ENCODE results near the gene GSG1L. TPM values are rescaled to one million over a fixed set of nuclear protein-coding genes. Genes with fewer than 3 reads are reported as not detected.

The GSG1L gene
- total RNA-seq, 3 donors from 2014 or later, result not detected

GRCh38 chr16:27778926-27779570, 284.5 kb downstream of the GSG1L start:
- Histone ChIP-seq H3K36me3 (no peaks in the 10 kb centered on the region), H3K27ac (no peak overlapping the region), H3K4me3 (no peak overlapping the region), H3K27me3 (no peaks in the 10 kb centered on the region), H3K9me3 (no peaks in the 10 kb centered on the region), H3K4me1 (no peaks in the 10 kb centered on the region)
- TF ChIP-seq POLR2A (IDR thresholded peaks at IDR 0.05), result no peak
- TF ChIP-seq POLR2AphosphoS5 (IDR thresholded peaks at IDR 0.05), result no peak
- TF ChIP-seq CTCF (IDR thresholded peaks at IDR 0.05), result no peak
- intact Hi-C loops (cut with DNase I; ENCODE audit: low total_unique reads), result no loop called here
- DNase-seq (ENCODE audit: low spot score in 2 of 2), result no peak

GRCh38 chr16:27778171-27778925, 285.2 kb downstream of the GSG1L start:
- no peaks in the 10 kb centered on the region for H3K9me3 ChIP-seq
- no peak overlapping the region for H3K27ac ChIP-seq
- no peaks in the 10 kb centered on the region for H3K27me3 ChIP-seq
- TF ChIP-seq POLR2AphosphoS5 (IDR thresholded peaks at IDR 0.05), result no peak
- no peak for TF ChIP-seq POLR2A (IDR thresholded peaks at IDR 0.05)
- TF ChIP-seq CTCF (IDR thresholded peaks at IDR 0.05), result no peak
- H3K4me3 ChIP-seq, result no peak overlapping the region
- DNase-seq (ENCODE audit: low spot score in 2 of 2), result no peak
- no peaks in the 10 kb centered on the region for H3K36me3 ChIP-seq
- intact Hi-C loops (cut with DNase I; ENCODE audit: low total_unique reads), result no loop called here
- no peaks in the 10 kb centered on the region for H3K4me1 ChIP-seq

GRCh38 chr16:27777527-27777926, 286.0 kb downstream of the GSG1L start:
- H3K4me1 ChIP-seq, result no peaks in the 10 kb centered on the region
- intact Hi-C loops (cut with DNase I; ENCODE audit: low total_unique reads), result no loop called here
- DNase-seq (ENCODE audit: low spot score in 2 of 2), result no peak
- no peak overlapping the region for H3K4me3 ChIP-seq
- H3K27me3 ChIP-seq, result no peaks in the 10 kb centered on the region
- H3K9me3 ChIP-seq, result no peaks in the 10 kb centered on the region
- H3K36me3 ChIP-seq, result no peaks in the 10 kb centered on the region
- TF ChIP-seq CTCF (IDR thresholded peaks at IDR 0.05), result no peak
- no peak overlapping the region for H3K27ac ChIP-seq

- no peaks in the 10 kb centered on the region for H3K9me3 ChIP-seq
- TF ChIP-seq POLR2A (IDR thresholded peaks at IDR 0.05) (no peak), POLR2AphosphoS5 (IDR thresholded peaks at IDR 0.05) (no peak), CTCF (IDR thresholded peaks at IDR 0.05) (no peak)
- intact Hi-C loops (cut with DNase I; ENCODE audit: low total_unique reads), result no loop called here
- no peaks in the 10 kb centered on the region for H3K27me3 ChIP-seq
- no peak overlapping the region for H3K4me3 ChIP-seq
- DNase-seq (ENCODE audit: low spot score in 2 of 2), result no peak
- H3K27ac ChIP-seq, result no peak overlapping the region
- H3K36me3 ChIP-seq, result no peaks in the 10 kb centered on the region
- no peaks in the 10 kb centered on the region for H3K4me1 ChIP-seq
Observed at GRCh38 chr16:27776556-27777225, 286.8 kb downstream of the GSG1L start.

GRCh38 chr16:27775254-27775653, 288.3 kb downstream of the GSG1L start:
- TF ChIP-seq POLR2A (IDR thresholded peaks at IDR 0.05) (no peak), POLR2AphosphoS5 (IDR thresholded peaks at IDR 0.05) (no peak), CTCF (IDR thresholded peaks at IDR 0.05) (no peak)
- intact Hi-C loops (cut with DNase I; ENCODE audit: low total_unique reads), result no loop called here

More at GRCh38 chr16:27775254-27775653, 288.3 kb downstream of the GSG1L start:
- H3K27me3 ChIP-seq, result no peaks in the 10 kb centered on the region
- H3K4me3 ChIP-seq, result no peak overlapping the region
- H3K27ac ChIP-seq, result no peak overlapping the region
- no peaks in the 10 kb centered on the region for H3K4me1 ChIP-seq
- no peaks in the 10 kb centered on the region for H3K9me3 ChIP-seq
- no peaks in the 10 kb centered on the region for H3K36me3 ChIP-seq
- DNase-seq (ENCODE audit: low spot score in 2 of 2), result no peak
